ENCODE results near the gene TRIO. TPM values are rescaled to one million over a fixed set of nuclear protein-coding genes. Genes with fewer than 3 reads are reported as not detected.

The TRIO gene
- total and polyA plus RNA-seq, 2 of the 8 experiments (the other 6 are each of a cell fraction or from before 2014, with no cell fraction given) = 35.1 to 69.1 TPM

- H4K5ac ChIP-seq (ENCODE audit: insufficient read length, low read depth, low read length) = no peak overlapping the region
- H4K20me1 ChIP-seq (replicated peaks in 1 of 2; ENCODE audit: control insufficient read depth in 1 of 2, insufficient read depth in 2 of 2, low read length in 2 of 2) = no peaks in the 10 kb centered on the region
- no peaks in the 10 kb centered on the region for H3K79me2 ChIP-seq (ENCODE audit: control insufficient read depth in 1 of 2, insufficient read depth in 2 of 2, low read length in 2 of 2)
- H2AK5ac ChIP-seq (ENCODE audit: low read depth, low read length) = no peak overlapping the region
- H3K23me2 ChIP-seq (ENCODE audit: low read depth, low read length) = no peaks in the 10 kb centered on the region
- no peak overlapping the region for H3K9ac ChIP-seq (replicated peaks in 1 of 4; ENCODE audit: extremely low read depth in 1 of 4, low read depth in 3 of 4, low read length in 3 of 4)
- H3K9me3 ChIP-seq (ENCODE audit: insufficient read depth in 2 of 2, low read depth in 1 of 2, low read length in 1 of 2) = no peaks in the 10 kb centered on the region
- H4K91ac ChIP-seq (replicated peaks; ENCODE audit: insufficient read length, low read length) = no peak overlapping the region
- H3K4me3 ChIP-seq (ENCODE audit: extremely low read depth in 1 of 4, insufficient read depth in 2 of 4, low read depth in 3 of 4, low read length in 4 of 4) = no peak overlapping the region
- DNase-seq (ENCODE audit: low read depth in 1 of 2, low spot score in 2 of 2) = no peak
- no peak overlapping the region for H2AFZ ChIP-seq (ENCODE audit: low read length)
- TF ChIP-seq SP4 (IDR thresholded peaks at IDR 0.05; ENCODE audit: low read length) (no peak), CREB1 (IDR thresholded peaks at IDR 0.05) (no peak), GABPA (IDR thresholded peaks at IDR 0.05; ENCODE audit: borderline replicate concordance, insufficient read depth, low read length) (no peak), FOSL1 (IDR thresholded peaks at IDR 0.05; ENCODE audit: insufficient read depth, low read depth, low read length) (no peak)
- no peak overlapping the region for H3K23ac ChIP-seq (ENCODE audit: insufficient read length)
- FAIRE-seq = no peak
- H3K27me3 ChIP-seq (replicated peaks in 1 of 4; ENCODE audit: control insufficient read depth in 3 of 4, extremely low read depth in 1 of 4, insufficient read depth in 3 of 4, low read length in 3 of 4) = peaks cover 0 to 2% (median 0%) of the 10 kb centered on the region in 4 experiments; a peak in 1 of 7 replicates
- no peak overlapping the region for H2BK5ac ChIP-seq (ENCODE audit: low read depth, low read length)
- H3K4me2 ChIP-seq (ENCODE audit: insufficient read depth in 1 of 2, low read depth in 2 of 2, low read length in 2 of 2) = no peak overlapping the region
- H2BK120ac ChIP-seq (replicated peaks; ENCODE audit: low read depth, low read length) = no peak overlapping the region
- no peak overlapping the region for H3K18ac ChIP-seq (ENCODE audit: extremely low read depth, low read length)
- 87% methylated on average over 3 of the region's 3 CpGs; no CpG with 5 or more reads in 1 of the 2 experiments for WGBS, 2 experiments (ENCODE audit: extremely low coverage in 1 of 2, insufficient coverage in 1 of 2, insufficient read length in 1 of 2, insufficient replicate concordance in 2 of 2, low coverage in 1 of 2, low lambda C conversion rate in 2 of 2, missing lambda C conversion rate in 1 of 2)
- H3K36me3 ChIP-seq (ENCODE audit: control insufficient read depth in 2 of 4, insufficient read depth in 4 of 4, low read length in 3 of 4) = peaks cover 2 to 48% (median 20%) of the 10 kb centered on the region in 4 experiments; a peak in 6 of 8 replicates
- no peak overlapping the region for H4K8ac ChIP-seq (ENCODE audit: extremely low read depth, insufficient read depth, low read length)
- no peak overlapping the region for H3K56ac ChIP-seq (replicated peaks; ENCODE audit: insufficient read length, low read depth, low read length)
- ChIA-PET CTCF (ENCODE audit: partially characterized antibody) (interaction anchor here (0.9 to 2.6 kb wide), 3 partner anchors 17 to 176 kb away, joined by 3 to 10 read pairs (median 3); no protein-coding TSS in a partner anchor), POLR2A (ENCODE audit: partially characterized antibody) (no interaction called here)
- H3K4ac ChIP-seq (replicated peaks; ENCODE audit: insufficient read length, low read depth, low read length) = no peak overlapping the region
- H3K4me1 ChIP-seq (replicated peaks in 1 of 4; ENCODE audit: control insufficient read depth in 3 of 4, insufficient read depth in 4 of 4, low read length in 3 of 4) = no peaks in the 10 kb centered on the region
- no peak overlapping the region for H3K27ac ChIP-seq (ENCODE audit: low read depth, low read length)
- H3K14ac ChIP-seq (ENCODE audit: insufficient read length) = no peak overlapping the region
- no peak overlapping the region for H2BK12ac ChIP-seq (ENCODE audit: low read depth, low read length)
- no peak overlapping the region for H2BK20ac ChIP-seq (ENCODE audit: low read length)
- H2BK15ac ChIP-seq (ENCODE audit: low read length) = no peak overlapping the region
- H3K79me1 ChIP-seq (ENCODE audit: low read depth, low read length) = no peaks in the 10 kb centered on the region
Measured at GRCh38 chr5:14472986-14473567, 329.9 kb downstream of the TRIO start.
